Heart left ventricle (tissue), 13 donors: ENCODE measurements around the gene NUDT14.

Source experiments
- POLR2A ChIP-seq, 2 donors: fragments of 450-650 bp; IDR thresholded peaks; one replicate each; pipeline ENCODE4 v1.6.1; 2017; ENCODE audit warnings: antibody characterized with exemption in 2 of 2, mild to moderate bottlenecking in 2 of 2, moderate library complexity in 2 of 2
- TF ChIP-seq, protein P1 (sequence below), 12 donors: fragments of 200-600 bp; sonication (generic) in 4 of 12; IDR thresholded peaks; one replicate each; pipeline versions ENCODE4 v1.5.0 to v1.8.0; 2018 to 2022; ENCODE audit warnings: antibody characterized with exemption in 12 of 12, mild to moderate bottlenecking in 5 of 12
- donor health status: ischemic (EF 13 %, LVEDD 7.1; RV severe dilation, severe dysfunction).
- donor health status: DM: no; HTN: yes; CAD: no.
- donor health status: DM: no; HTN: no; CAD: no.
- donor health status: ischemic (EF 25% LVEDD 6.9; RV normal size, moderate dysfunction).
- donor health status: ischemic (EF 25% LVEDD 5.7; RV mildly dilated, moderate dysfunction).
- donor health status: ischemic (EF 35%, LVEDD 5.7; RV mildly dilated, moderate dysfunction).
- donor health status: nonischemic (EF 11% LVEDD 7.7; RV severe dilation, severe dysfunction).
- donor health status: DM: yes; HTN: yes; CAD: no.
- donor health status: PGD.
- donor health status: ischemic (EF 29% LVEDD 5.4; RV normal size, mild dysfunction).
- donor health status: nonischemic (EF 23%, LVEDD 6.1; RV moderate dilation, normal function).

DNA sequence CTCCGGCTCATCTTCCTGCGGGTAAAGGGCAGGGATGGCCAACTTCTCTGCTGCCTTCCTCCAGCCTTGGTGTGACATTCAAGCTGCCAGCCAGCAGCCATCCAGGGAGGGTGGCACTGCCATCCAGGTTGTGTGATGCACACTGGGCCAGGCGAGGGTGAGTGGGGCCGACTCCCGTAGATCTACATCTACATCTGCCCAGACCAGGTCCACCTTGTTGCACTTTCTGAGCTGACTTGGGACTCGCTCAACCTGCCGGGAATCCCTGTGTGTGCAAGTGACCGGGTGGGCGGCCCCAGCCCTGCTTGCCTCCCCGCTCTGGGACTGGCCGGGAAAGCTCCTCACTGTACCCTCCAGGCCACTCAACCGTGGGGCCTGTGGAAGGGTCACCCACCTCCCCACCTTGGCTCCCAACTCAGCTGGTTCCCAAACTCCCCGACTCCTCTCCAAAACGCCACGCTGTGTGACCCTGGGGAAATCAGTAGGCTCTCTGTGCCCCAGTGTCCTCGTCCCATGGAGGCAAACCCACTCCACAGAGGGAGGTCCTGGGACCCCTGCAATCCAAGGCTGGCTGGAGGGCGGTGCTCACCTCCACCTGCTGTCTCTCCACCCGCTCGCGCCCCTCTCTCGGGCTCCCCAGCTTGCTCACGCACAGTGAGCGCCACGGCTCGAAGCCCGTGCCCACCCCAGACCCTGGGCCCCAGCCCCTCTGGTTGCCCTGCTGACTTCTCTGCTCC lies 27.2 kb downstream of the NUDT14 start:
- TF ChIP-seq, protein P1, sequence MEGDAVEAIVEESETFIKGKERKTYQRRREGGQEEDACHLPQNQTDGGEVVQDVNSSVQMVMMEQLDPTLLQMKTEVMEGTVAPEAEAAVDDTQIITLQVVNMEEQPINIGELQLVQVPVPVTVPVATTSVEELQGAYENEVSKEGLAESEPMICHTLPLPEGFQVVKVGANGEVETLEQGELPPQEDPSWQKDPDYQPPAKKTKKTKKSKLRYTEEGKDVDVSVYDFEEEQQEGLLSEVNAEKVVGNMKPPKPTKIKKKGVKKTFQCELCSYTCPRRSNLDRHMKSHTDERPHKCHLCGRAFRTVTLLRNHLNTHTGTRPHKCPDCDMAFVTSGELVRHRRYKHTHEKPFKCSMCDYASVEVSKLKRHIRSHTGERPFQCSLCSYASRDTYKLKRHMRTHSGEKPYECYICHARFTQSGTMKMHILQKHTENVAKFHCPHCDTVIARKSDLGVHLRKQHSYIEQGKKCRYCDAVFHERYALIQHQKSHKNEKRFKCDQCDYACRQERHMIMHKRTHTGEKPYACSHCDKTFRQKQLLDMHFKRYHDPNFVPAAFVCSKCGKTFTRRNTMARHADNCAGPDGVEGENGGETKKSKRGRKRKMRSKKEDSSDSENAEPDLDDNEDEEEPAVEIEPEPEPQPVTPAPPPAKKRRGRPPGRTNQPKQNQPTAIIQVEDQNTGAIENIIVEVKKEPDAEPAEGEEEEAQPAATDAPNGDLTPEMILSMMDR (IDR thresholded peaks at IDR 0.05) = no peak
- no peak for TF ChIP-seq POLR2A (IDR thresholded peaks at IDR 0.05)
